OCI-LY1 (cell line): ENCODE data around the gene PIBF1.

Source experiments
- EZH2 ChIP-seq: fragments of 200-600 bp; sonication (generic), shearing (Covaris generic); IDR thresholded peaks from 2 replicates; pipeline ENCODE4 v1.8.0; 2017; ENCODE audit warnings: borderline replicate concordance, mixed run types, mild to moderate bottlenecking, antibody characterized with exemption, low read length, moderate library complexity, mixed read lengths
- TF ChIP-seq, protein P1 (sequence below): fragments of 200-600 bp; sonication (generic), shearing (Covaris generic); IDR thresholded peaks from 2 replicates; pipeline ENCODE4 v1.5.1; 2017; ENCODE audit warnings: mild to moderate bottlenecking, antibody characterized with exemption, low read length, moderate library complexity, mixed read lengths

DNA sequence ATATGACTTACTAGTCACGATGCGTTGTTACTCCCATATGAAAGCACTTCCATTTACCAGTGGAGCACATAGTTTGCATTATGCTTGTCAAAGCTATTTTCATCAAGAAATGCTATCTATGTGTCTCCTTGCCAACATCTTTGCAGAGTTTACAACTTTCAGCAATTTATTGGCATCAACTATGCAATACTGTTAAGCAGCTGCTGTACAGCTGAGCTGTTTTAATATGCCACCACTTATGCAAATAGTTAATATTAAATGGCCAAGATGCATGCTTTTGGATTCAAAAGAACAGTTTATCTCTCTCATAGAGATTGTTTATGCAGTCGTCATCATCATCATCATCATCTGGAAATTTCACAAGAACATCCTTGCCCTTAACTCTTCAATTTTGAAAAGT lies 209.0 kb downstream of the PIBF1 start:
- TF ChIP-seq, protein P1, sequence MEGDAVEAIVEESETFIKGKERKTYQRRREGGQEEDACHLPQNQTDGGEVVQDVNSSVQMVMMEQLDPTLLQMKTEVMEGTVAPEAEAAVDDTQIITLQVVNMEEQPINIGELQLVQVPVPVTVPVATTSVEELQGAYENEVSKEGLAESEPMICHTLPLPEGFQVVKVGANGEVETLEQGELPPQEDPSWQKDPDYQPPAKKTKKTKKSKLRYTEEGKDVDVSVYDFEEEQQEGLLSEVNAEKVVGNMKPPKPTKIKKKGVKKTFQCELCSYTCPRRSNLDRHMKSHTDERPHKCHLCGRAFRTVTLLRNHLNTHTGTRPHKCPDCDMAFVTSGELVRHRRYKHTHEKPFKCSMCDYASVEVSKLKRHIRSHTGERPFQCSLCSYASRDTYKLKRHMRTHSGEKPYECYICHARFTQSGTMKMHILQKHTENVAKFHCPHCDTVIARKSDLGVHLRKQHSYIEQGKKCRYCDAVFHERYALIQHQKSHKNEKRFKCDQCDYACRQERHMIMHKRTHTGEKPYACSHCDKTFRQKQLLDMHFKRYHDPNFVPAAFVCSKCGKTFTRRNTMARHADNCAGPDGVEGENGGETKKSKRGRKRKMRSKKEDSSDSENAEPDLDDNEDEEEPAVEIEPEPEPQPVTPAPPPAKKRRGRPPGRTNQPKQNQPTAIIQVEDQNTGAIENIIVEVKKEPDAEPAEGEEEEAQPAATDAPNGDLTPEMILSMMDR, result no peak
- no peak for TF ChIP-seq EZH2
